Activated T-cell treated with anti-CD3 and anti-CD28 coated beads for 1 hour (primary cell): ENCODE results near the gene NNMT.

Experiments
- DNase-seq: peaks from one replicate; pipeline ENCODE4 v3.0.0-alpha.2; 2020; ENCODE audit warnings: low read depth

Gene NNMT

GRCh38 chr11:114284914-114285313 is 11.3 kb upstream of the NNMT start:
- no peak for DNase-seq

GRCh38 chr11:114285599-114285998 is 10.6 kb upstream of the NNMT start:
- DNase-seq, result no peak

GRCh38 chr11:114286229-114286628 is 10.0 kb upstream of the NNMT start:
- no peak for DNase-seq

- no peak for DNase-seq
Observed at GRCh38 chr11:114287154-114287553, 9.0 kb upstream of the NNMT start.

GRCh38 chr11:114288136-114288535 is 8.1 kb upstream of the NNMT start:
- no peak for DNase-seq

GRCh38 chr11:114289779-114290178 is 6.4 kb upstream of the NNMT start:
- no peak for DNase-seq

- DNase-seq, result no peak
Observed at GRCh38 chr11:114290503-114291235, 5.5 kb upstream of the NNMT start.

DNA sequence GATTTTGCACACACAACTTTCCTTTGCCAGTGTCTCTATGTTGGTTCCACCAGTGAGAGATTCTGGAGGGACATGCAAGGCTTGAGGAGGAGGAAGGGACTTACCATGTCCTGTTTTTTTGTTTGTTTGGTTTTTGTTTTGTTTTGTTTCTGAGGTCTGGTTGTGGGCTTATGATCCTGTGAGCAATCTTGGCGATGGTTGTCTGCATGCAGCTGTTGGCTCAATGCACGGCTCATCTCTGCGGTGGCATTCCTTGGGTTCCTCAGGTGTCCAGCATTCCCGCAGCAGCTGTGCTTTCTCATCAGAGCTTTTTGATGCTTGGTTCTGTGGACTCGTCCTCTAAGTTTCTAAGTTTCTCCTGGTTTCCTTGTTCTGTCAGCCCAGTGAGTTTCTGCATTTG is 4.8 kb upstream of the NNMT start:
- no peak for DNase-seq

- DNase-seq, result no peak
Observed at GRCh38 chr11:114291842-114292680, 4.1 kb upstream of the NNMT start.

GRCh38 chr11:114293201-114293711 is 2.9 kb upstream of the NNMT start:
- DNase-seq, result no peak

DNA sequence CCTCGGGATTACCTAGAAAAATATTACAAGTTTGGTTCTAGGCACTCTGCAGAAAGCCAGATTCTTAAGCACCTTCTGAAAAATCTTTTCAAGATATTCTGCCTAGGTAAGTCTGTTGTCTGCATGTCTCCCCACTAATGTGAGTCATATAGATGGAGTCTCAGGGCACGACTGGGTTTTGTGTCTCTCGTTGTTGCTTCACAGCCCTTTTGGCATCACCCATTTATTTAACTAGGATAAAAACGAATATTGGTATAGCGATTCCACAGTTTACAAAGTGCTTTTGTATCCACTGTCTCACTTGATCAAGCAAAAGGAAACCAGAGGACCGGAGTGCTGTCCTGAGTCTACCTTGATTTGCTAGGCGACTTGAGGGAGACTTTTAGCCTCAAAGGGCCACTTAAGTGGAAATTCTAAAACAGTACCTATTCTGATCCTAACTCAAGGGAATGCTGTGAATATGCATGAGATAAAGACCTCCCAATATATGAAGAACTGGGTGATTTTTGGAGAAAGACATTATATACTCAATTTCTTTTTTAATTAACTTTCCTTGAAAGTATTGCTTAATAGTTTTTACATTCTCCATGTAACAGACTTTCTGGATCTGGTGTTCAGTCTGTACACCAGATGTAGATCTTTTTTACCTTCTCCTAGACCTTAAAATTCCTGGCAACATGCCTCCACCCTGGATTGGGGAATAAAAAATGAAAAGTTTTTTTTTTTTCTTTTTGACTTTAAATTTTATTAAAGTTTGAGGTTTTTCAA is 590 bp downstream of the NNMT start:
- DNase-seq, result no peak

- no peak for DNase-seq
Observed at GRCh38 chr11:114297806-114298709, 1.9 kb downstream of the NNMT start.

DNA sequence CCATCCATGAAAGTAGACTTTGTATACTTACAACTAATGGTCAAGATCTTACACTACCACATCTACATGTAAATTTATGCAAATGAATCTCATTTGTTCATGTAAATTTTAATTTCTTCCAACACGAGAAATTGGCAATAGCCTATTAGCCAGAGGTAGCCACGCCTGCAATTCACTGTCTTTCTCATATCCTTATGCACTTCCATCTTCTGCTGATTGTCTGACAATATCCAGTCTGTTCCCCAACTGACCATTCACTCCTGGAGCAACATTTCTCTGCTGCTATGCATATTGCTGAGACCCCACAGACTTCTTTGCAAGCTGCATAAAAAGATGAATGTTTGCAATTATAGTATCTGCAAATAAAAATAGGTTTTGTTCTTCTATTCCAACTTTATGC is 2.5 kb downstream of the NNMT start:
- DNase-seq, result no peak

DNA sequence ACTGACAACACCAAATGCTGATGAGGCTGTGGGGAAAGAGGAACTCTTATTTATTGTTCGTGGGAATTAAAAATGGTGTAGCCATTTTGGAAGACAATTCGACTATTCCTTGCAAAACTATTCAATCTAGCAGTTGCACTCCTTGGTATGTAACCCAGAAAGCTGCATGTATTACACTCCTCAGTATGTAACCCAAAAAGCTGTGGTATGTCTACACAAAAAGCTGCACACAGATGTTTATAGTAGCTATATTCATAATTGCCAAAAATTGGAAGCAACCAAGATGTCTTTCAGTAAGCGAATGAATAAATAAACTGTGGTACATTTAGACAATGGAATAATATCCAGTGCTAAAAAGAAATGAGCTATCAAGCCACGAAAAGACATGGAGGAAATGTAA is 4.9 kb downstream of the NNMT start:
- no peak for DNase-seq

DNA sequence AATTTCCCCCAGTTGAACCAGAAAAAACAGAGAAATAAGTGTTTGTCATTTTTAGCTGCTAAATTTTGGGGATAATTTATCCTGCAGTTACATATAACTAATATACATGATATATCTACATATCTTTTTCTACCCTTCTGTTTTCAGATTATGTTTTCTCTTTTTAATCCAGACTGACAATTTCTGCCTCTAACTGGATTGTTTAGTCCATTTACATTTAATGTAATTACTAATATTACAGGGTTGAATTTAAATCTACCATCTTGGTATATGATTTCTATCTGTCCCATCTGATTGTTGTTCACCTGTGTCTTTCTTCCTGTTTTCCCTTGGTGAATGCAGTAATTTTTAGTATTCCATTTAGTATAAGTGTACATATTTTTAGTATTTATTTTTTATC is 5.7 kb downstream of the NNMT start:
- DNase-seq, result no peak

- no peak for DNase-seq
Observed at GRCh38 chr11:114302663-114303062, 6.5 kb downstream of the NNMT start.

DNA sequence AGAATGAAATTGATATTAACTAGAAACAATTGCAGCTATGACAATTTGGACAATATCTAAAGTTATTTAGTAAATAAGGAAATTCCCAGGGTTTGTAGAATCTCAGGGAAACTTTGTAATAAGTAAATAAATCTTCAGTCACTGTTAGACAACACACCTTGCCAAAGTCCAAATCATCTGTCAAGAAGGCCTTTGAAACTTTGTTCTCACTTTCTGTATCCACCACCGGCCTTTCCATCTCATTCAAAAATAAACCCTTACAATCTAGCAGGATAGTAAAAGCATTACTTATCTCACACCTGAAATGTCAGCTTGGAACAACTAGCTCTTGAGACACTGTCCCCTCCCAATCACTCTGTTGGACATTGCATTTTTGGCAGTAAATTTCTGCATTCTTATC is 7.9 kb downstream of the NNMT start:
- DNase-seq, result no peak

DNA sequence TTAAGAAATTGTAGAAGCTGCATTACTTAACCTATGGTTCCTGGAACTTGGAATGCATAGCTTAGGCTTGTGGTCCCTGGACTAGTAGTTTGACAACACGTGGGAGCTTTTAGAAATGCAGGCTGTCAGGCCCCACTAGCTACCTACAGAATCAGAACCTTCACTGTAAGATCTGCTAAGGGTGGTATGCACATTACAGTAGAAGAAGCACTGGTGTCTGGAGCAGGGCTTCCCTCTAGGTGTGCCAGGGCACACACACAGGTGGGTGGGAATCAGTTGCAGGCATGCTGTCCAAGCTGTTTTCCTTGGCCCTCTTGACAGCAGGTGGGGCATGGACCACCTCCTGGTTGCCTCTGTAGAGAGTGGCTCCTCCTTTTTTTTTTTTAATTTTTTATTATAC is 8.8 kb downstream of the NNMT start:
- no peak for DNase-seq

GRCh38 chr11:114307524-114308203 is 11.5 kb downstream of the NNMT start:
- DNase-seq, result no peak

DNA sequence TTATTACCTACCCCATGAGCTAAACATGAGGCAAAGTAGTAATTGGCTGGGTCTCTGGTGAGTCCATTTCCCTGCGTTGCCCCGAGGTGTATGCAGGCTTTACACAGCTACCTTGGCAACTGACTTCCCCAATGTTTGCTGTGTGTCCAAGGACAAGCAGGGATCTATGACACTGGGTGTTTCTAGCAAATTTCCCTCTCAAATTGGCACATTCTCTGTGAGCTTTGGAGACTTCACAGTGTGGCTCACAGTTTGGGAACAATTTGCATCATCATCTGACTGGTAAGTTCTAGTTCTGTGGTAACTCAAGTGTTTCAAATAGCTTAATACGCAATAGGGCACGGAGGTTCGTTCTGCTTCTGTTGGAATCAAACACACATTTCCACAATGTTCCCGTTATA is 12.5 kb downstream of the NNMT start:
- no peak for DNase-seq

- no peak for DNase-seq
Observed at GRCh38 chr11:114309517-114309916, 13.3 kb downstream of the NNMT start.
